Activated CD4-positive, alpha-beta T cell treated with anti-CD3 and anti-CD28 coated beads, Interleukin-2, amount 50 U/mL, for 16 hours (primary cell): ENCODE measurements around the gene METTL17.
"Not testable (repeated sequence)": the region's sequence is repeated elsewhere in the genome, so short reads cannot be mapped to it uniquely, and the experiment has no call there.

Source experiments
- DNase-seq: peaks from one replicate; pipeline ENCODE4 v3.0.0-alpha.2; 2020

METTL17 gene

DNA sequence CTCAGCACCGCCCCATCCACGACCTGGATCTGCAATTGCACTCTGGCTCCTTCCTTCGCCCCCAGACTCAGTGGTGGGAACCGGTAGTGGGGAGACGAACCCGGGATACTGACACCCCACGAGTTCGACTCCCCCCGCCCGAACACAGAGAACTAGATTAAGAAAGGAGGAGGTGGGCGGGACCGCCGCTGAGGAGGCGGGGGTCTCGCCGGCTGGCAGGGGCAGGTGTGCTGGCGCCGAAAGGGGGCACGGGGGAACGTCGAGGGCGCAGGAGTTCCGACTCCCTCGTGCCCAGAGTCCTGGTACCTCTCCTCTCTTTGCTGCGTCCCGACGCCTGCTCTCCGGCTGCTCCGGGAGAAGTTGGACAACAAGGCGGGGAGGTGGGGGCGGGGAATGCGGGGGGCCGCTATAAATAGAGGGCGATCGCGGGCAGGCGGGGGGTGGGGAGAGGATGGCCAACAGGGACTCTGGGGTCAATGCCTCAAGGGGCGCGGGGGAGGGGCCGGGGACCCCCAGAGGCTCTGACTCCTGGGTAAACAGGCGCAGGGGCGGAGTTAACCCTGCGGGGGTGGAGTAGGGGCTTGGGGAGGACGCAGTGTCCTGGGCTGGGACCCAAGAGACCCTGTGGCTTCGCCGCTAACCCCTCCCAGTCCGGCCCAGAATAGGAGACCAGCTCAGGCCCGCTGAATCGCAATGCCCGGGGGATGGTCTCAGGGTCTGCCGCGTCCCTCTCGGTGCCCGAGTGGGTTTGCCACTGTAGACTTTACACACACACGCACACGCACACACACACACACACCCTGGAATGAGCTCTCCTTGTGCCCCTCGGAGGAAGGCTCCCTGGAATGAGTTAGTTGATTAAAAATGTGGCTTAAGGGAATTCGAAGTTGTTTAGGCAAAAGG lies 35.8 kb downstream of the METTL17 start:
- no peak for DNase-seq

DNA sequence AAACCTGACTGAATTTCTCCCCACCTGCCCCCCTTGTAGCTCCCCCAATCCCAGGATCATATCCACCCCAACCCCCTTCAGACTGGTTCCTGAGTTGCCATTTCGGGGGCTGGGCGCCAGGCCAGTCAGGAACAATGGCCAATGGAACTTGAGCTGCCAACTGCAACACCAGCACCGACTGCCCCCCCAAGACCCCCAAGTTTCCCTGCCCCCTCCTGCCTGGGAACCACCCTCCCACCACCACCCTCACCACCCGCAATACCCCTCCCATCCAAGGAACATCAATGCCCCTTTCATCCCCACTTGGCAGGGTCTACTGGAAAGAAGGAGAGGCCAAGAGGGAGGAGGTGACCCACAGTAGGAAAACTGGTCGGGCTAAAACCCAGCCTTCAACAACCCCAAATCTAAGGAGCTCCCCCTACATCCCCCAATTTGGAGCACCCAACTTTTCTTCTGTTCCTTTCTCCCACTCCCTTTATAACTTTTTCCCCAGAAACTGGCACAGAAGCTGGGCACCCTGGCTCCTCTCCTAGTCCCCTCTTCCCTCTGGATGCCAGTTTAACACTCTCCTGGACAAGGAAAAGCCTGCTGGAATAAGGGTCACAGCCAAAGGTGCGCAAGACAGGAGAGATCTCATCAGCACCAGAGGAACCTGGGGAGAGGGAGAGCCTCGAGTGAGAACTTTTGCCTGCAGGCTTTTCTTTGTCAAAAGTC lies 36.7 kb downstream of the METTL17 start:
- no peak for DNase-seq

DNA sequence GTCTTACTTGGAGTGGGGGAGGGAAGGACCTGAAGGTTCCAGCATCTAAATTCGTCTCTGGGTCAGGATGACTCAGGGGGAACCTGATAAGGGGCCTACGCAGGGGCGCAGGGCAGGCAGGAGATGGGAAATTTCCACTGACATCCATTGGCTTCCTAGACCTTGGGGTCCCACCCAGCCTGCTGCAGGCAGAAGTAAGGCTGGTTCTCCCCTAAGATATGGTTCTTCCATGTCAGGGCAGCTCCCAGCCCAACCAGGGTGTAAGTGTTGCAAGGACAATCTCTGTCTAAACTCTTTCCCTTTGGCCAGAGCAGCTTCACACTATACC lies 37.2 kb downstream of the METTL17 start:
- DNase-seq: no peak

DNA sequence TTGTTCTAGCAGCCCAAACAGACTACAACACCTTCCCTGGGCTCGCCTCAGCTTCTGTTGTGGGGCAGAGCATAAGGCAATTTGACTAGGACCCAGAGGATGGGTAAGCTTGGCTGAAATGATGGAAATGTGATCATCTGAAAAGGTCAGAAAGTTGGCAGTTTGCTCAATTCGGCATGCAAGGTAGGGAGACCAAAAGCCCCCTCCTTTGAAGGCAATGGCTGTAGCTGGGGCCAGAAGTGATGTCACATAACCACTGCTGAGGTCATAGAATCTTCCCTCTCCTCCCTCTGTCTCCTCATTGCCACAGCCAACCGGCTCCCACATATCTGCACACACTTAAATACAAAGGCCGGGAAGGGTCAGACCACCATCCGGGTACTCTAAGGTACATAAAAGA lies 40.1 kb downstream of the METTL17 start, which contains the start of gene TPPP2:
TSS of gene TPPP2 (plus strand) at position 301 of the 400 bp plus-strand sequence. CDS start 365 bp downstream, outside the sequence.
- no peak for DNase-seq

DNA sequence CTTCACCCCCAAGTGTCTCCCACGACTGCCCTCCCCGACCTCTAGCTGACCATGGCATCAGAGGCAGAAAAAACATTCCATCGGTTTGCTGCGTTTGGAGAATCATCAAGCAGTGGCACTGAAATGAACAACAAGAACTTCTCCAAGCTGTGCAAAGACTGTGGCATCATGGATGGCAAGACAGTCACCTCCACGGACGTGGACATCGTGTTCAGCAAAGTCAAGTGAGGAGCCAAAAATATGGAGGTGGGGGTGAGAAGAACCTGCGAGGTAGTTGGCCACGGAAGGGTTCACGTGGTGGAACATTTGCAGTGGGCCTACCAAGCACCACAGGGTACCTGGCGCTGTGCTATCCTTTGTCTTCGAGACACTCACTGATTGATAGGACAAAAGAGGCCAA lies 40.8 kb downstream of the METTL17 start:
- no peak for DNase-seq

DNA sequence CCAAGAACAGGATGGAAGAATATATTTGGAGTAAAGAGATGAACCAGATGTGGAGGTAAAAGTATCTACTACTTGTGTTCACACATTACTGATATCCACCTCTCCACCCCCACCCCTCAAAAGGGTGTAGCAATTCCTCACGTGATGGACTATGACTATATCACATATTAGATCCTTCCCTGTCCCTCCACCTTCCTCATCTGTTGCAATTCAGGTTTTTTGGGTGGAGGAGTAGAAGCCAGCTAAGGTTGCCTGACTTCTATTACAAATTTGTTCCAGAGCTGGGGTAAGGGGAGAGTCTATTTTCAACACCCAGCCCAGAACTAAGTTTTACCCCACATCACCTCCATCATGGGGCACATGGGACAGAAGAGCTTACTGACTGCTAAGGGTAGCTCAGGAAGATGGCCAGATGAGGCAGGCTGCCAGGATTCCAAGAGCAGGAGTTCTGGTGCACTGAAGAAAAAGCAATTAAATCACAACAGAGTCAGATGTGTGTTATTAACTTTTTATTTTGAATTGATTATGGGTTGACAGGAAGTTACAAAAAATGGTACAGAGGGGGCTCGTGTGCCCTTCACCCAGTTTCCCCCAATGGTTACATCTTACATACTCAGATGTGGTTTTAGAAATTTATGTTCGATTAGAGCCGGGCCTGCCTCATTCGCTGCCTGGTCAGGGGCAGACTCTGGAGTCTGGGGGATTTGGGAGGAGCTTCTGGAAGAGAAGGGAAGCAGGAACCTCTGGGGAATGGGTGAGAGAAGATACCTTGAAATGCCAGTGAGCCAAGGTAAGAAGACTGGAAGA lies 42.7 kb downstream of the METTL17 start:
- DNase-seq: no peak

DNA sequence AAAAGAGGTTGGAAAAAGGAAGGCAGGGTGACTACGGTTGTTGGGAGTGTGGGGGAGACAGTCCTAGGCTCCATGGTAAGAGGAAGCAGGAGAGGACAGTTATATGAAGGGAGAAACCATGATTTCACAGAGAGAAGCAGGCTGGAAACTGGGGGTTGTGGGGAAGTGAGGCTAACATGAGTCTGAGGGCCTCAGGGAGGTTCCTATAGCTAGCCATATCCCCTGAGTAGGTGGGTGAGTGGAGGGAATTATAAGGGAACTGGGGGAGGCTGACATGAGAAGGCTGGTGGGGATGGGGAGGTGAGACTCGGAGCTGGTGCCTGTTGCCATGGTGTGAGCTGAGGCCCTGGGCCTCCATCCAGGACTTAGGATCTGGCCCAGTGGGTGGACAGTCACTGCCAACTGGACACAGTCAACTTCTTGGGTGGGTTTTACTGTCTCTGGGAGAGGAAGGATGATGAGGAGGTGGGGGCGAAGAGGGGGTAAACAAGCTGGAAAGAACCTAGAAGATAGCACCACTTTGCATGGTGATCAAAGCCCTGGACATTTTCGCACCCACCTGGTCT lies 43.4 kb downstream of the METTL17 start:
- no peak for DNase-seq

DNA sequence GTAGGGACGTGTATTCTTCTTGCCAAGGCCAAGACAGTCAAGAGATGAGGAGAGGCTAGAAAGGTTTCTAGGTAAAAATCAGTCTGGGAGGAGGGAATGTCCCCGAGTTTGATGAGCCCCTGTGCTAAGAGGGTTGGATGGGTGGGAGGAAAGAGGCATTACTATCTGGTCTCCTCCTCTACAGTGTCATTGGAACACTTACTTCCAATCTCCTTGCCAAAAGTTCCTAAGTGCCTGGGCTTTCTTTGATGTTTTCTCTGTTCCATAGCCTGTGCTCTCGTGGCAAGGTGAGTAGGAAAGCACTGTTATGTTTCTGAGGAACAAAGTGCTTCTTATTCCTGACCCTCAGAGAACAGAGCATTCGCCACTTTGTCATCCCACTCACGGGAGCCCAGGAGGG lies 44.9 kb downstream of the METTL17 start, which contains the start of gene RNASE13:
TSS of gene RNASE13 (minus strand) at position 101 of the 400 bp plus-strand sequence. CDS start 519 bp downstream, outside the sequence.
- DNase-seq: no peak

DNA sequence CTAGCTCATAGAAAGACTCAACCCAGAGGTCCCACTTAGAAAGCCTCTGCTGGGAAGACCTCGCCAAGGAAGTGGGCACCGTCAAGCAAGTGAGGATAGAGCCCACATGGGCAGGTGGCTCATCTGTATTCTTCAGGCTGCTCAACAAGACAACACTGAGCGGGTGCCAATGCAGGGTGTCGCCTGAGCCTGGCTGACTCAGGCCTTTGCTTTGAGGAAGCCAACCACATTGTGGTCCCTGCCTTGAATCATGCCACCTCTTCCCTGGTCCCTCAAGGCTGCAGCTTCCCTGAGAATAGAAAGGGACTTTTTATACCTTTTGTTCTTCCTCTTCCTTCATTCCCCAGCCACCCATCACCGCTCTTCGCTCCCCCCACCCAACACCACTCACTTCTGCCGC lies 47.0 kb downstream of the METTL17 start:
- no peak for DNase-seq

DNA sequence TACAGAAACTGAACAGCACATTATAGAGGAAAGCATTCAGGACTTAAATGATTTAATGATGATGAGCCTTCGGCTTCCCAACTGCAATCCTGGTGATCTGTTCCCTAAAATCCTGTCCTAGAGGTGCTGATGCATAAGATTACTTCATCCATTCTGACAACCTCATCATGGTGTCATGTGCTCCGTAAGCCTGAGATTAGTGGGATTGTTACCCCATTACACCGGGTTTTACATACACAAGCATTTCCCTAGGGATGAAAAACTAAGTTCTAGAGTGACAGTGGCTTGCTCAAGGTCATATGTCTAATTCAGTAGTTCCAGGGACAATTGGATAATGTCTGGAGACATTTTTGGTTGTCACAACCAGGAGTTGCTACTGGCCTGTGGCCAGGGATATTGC lies 47.4 kb downstream of the METTL17 start:
- DNase-seq: no peak

DNA sequence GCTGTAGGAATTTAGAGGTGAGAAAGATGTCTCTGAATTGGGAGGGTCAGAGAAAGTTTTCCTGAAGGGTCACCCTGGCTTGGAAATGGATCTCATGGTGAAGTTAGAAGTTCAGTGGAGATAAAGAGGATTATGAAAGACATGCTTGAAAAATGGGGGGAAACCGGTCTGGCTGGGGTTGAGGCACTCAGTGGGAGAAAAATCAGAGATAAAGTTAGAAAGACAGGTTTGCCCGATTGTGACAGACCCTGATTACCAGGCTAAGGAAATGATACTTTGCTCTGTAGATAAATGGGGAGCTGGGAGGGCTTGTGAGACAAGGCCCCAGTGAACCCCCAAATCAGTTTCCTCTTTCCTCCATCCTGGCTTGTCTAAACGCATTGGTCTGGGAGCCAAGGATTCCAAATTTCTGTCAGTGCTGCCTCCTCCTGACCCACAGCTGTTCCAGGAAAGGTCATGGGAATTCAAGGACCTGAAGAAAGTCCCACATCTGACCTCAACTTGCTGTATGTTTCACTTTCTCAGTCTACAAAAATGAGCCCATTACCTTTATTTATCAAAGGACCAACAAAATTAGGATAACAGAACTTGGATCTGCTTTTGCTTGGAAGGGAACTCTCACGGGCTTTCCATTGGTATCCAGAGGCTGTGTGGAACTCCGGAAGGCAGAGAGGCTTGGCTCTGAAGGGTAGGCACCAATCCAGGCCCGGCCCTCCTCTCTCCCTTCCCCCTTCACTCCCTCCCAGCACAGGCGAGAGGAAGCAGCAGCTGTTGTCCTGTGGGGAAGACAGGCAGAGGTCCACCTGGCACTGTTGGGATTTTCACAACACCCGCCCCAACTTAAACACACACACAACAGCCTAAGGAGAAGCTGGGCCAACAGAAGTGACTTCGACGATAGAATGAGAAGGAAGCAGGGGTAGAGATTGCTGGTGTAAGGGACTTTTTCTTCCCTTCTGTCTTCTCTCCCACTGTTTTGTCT lies 49.0 kb downstream of the METTL17 start:
- DNase-seq: no peak

DNA sequence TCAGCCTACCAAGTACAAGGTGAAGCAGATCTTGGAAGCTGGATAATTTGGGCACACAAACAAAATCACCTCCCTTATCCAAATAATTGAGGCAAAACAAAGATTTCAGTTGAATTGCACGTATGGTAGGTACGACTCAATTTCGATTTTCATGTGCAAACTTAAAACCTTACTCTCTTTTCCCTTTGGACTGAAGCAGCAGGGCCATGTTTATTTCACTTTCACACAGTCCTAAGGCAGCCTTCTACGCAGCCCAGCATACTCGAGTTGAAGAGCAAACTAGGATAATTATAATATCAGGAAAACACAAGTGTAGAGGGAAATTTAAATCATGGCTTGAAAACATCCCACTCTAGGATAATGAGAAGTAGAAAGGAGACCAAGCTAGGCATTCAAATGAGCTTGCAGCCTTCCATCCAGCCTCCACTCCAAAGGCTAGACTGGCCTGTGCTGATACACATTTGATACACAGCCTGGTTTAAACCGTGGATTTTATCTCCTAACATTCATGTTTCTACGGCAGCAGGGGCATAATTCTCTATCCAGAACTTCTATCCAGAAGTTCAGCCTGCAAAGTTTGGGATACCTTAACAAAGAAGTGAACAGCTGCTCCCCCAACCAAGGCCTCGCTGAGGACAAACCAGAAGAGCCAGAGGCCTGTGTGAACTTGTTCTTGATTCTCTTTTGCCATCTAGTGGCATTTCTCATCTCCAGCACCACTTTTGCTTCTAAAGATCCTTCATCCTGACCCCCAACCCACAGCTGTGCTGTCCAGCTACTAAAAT lies 50.0 kb downstream of the METTL17 start:
- DNase-seq: peak; percentile 27

DNA sequence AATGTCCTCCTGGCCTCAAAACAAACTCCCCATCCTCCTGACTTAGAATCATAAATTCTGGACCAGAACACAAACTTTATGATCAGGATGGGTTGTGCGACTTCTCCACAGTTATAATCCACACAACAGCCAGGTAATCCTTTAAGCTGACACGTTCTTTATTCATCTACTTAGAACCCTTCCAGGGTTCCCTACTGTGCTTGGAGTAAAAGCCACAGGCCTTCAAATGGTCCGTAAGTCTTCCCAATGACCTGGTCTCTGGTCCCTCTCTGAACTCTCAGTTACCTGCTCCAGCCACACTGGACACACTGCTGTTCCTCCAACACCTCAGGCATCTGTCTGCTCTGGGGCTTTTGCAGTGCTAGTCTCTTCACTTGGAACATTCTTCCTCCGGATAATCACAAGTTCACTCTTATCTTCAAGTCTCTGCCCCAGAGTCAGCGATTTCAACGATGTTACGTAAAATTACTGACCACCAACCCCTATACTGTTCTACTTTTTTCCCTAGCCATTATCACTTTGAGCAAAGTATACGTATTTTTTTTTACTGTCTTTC lies 50.7 kb downstream of the METTL17 start:
- no peak for DNase-seq

DNA sequence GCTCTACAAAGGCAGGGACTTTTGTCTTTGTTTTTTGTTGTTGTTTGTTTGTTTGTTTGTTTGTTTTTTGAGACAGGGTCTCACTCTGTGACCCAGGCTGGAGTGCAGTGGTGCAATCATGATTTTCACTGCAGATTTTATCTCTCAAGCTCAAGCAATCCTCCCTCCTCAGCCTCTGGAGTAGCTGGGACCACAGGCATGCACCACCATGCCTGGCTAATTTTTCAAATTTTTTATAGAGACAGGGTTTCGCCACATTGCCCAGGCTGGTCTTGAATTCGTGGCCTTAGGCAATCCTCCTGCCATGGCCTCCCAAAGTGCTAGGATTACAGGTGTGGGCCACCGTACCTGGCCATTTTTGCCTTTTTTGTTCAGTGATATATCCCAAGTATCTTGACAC lies 51.2 kb downstream of the METTL17 start:
- DNase-seq: not testable (repeated sequence)

DNA sequence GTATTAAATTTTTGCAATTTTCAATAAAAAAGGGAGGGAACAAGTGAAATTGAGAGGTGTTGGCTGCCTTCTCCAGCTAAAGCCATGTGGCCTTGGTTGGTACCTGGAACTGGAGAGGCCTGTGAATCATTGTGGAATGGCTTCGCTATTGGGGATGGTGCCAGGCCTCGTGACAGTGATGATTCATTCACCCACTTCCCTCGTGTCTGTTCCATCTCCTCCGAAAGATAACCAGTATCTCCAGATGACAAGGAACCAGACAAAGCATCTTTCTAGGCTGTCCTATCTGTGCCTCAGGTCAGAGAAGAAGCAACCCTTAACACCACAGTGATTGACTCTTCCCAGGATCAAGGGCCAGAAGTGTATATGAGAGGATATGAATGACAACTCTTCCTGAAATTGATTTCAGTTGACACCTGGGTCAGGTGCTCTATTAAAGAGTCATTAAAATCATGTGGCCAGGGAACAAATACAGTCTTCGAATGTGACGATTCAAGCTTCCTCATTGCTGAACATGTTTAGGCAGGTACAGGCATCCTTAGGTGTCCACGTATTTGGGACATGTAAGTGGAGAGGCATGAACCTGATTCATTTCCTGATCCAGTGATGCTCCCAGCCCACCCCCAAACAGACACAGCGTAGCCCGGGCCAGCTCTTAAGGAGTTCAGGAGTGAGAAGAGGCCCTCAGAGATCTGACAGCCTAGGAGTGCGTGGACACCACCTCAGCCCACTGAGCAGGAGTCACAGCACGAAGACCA lies 52.1 kb downstream of the METTL17 start, which contains the start of gene RNASE7:
TSS of gene RNASE7 (plus strand) at position 687 of the 758 bp plus-strand sequence. CDS start 631 bp downstream, outside the sequence.
- no peak for DNase-seq

DNA sequence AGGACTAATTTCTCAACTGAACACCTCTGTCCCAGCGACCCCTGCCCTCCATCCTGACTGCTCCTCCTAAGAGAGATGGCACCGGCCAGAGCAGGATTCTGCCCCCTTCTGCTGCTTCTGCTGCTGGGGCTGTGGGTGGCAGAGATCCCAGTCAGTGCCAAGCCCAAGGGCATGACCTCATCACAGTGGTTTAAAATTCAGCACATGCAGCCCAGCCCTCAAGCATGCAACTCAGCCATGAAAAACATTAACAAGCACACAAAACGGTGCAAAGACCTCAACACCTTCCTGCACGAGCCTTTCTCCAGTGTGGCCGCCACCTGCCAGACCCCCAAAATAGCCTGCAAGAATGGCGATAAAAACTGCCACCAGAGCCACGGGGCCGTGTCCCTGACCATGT lies 53.1 kb downstream of the METTL17 start:
- no peak for DNase-seq

DNA sequence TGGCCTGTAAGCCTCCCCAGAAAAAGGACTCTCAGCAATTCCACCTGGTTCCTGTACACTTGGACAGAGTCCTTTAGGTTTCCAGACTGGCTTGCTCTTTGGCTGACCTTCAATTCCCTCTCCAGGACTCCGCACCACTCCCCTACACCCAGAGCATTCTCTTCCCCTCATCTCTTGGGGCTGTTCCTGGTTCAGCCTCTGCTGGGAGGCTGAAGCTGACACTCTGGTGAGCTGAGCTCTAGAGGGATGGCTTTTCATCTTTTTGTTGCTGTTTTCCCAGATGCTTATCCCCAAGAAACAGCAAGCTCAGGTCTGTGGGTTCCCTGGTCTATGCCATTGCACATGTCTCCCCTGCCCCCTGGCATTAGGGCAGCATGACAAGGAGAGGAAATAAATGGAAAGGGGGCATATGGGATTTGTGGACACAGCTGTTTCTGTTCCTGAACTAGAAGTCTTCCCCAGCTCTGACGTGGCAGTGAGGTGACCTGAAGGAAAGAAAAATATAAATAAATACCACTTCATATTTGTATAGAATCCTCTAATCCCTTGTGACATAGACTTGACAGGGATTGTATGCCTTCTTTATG lies 53.7 kb downstream of the METTL17 start:
- no peak for DNase-seq

DNA sequence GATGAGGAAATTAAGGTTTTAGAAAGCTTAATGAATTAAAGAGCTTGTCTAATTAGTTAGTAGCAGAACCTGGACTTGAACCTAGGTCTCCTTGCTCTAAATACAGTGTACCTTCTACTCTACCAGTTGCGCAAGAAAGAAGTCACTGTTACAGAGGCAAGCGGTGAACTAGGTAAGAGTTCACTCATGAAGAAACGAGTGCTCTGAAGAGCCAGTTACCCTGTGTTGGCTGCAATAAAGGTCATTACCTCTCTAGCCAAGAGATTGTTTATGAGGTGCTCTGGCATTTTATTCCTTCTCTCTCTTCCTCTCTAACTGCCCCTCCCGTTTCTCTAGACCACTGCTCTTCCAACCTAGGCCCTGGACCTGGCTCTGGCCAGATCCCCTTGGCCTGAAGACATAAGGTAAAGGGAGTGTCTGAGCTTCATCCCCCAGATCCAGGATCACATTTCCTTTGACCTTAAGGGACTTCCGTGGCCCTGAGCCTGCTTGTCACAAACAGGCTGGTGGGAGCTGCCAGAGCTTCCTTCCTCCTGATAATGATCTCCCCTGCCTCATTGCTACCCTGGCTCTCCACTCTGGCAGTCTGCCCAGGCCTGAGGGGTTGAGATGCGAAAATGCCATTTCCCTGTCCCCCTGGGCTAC lies 54.3 kb downstream of the METTL17 start:
- DNase-seq: no peak
